ENCODE data around the gene AZI2.

Gene AZI2

DNA sequence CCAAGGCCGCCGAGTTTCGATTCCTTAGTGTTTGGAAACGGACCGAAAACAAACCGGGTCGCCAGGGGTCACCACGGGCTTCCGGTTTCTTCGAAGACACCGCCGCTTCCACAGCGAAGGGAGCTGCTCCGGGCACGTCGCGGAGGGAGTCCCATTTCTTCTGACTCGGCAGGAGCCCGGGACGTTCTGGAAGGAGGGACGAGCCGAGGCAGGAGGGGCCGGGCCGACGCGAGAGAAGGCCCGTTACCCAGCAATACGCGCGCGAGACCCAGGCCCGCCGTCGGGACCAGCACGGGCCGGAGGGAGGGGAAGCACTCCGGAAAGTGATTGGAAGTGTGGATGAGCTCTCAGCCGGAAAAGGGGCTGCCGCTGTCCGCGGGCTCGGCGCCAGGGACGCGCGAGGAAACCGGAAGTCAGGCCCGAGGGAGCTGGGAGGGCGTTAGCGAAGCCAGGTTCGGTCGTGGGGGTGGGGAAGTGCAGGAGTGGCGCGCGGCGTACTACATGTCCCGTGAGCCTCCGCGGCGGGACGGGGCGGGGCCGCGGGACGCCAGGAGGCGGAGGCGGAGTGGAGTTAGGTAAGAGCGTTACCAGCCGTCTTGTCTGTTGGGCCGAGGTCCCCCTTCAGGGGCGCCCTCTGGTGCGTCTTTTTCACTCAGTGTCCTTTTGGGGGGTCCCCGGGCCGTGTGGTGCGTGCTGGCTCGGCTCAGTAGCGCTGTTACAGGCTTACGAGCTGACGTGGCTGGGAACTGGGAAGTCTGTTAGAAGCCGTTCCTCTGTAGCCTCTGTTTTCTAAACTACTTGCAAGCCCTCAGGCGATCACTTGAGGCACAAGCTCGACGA is at the start of gene AZI2, which contains the start of gene ZCWPW2:
Gene AZI2 (minus strand): TSS at position 196 of the 840 bp plus-strand sequence. CDS start 8,207 bp downstream, outside the sequence.
Gene ZCWPW2 (plus strand): TSS at position 93 of the 840 bp plus-strand sequence. CDS start 64,348 bp downstream, outside the sequence.
- peak; percentile 84 to 89 for DNase-seq (ENCODE audit: extremely low read depth in 1 of 2, low read depth in 1 of 2)

DNA sequence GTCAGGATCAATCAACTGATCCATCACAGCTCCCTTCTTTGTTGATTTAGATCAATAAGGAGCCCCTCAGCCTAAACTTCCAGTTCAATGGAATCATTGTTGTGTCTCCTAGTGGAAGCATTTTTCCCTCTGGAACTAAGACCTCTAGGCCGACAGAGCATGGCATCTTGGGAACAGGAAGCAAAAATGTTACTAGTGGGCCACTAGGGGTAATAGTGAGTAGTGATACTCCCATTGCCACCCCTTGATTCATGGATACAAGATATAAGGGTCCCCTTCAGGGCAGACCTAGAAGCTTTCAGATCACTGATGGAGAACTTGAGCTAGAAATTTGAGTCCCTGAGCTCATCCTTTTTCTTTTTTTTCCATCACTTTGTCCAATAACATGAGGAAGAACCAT is 40.4 kb upstream of the AZI2 start:
- no peak for DNase-seq (ENCODE audit: extremely low read depth in 1 of 2, low read depth in 1 of 2)

DNA sequence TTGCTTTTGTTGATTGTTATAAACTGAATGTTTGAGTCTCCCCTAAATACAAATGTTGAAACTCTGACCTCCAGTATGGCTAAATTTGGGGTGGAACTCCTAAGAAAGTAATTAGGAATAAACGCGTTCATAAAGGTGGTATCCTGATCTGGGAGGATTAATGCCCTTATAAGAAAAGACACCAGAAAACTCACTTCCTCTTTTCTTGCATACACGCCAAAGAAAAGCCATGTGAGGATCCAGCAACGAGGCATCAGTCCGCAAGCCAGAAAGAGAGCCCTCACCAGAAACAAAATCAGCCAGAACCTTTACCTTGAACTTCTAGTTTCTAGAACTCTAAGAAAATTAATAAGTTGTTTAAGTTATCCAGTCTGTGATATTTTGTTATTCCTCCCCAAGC is 37.4 kb upstream of the AZI2 start:
- DNase-seq (ENCODE audit: extremely low read depth in 1 of 2, low read depth in 1 of 2): no peak

DNA sequence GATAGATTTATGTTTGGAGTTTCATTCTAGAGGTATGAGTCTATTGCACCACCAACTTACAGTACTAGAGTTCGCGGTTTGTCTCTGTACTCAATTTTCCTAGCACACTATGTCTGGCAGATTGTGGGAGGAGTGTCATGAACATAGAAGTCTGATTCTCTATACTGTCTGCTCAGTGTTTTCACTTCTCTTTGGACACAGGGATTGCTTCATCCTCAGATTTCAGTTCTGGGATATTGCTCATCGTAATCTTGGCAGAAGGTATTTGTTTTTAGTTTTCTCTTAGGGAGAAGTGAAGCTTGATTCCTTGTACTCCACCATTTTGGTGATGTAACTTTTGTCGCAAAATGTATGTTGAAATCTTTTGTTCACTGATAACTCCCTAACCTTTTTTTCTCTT is 27.8 kb upstream of the AZI2 start:
- no peak for DNase-seq (ENCODE audit: extremely low read depth in 1 of 2, low read depth in 1 of 2)

- no peak for DNase-seq (ENCODE audit: extremely low read depth in 1 of 2, low read depth in 1 of 2)
Measured at GRCh38 chr3:28349469-28350000, 911 bp upstream of the AZI2 start.

- no peak for DNase-seq (ENCODE audit: extremely low read depth in 1 of 2, low read depth in 1 of 2)
Measured at GRCh38 chr3:28348265-28348628, 377 bp downstream of the AZI2 start.

DNA sequence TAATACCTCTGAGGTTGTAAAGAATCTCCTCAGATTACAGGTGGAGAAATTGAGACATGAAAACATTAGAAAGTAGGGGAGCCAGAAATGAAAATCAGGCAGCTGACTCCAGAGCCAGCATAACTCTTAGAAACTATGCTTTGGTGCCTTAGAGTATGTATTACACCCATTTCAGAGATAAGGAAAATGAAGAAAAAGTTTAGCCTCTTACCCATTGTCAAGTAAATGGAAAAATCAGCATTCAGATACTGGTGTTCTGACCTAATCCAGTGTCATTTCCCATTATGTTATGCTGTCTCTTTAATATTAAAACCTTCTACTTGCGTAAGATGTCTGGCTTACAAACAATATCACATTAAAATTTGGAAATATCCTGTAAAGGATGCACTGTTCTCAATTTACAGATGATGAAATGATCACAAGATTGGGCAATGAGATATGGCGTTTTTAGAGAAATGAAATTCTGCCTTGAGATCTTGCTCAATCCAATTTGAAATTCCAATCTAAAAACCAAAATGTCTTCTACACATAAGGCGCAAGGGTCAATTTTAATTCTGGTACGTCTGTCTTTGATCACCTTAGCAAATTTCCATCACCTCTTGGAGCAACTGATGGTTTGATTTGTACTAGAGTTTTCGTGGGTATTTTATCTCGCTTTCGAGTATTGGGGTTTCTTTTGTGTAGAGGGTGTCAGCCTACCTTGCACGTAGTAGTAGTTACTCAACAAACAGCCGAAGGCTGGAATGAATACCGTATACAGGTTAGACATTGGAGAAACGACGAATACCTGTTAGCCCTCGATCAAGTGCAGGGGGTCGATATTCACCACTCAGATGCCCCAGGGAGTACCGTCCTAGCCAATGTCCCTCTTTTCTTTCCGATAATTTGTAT is 1.0 kb downstream of the AZI2 start:
- DNase-seq (ENCODE audit: extremely low read depth in 1 of 2, low read depth in 1 of 2): no peak

DNA sequence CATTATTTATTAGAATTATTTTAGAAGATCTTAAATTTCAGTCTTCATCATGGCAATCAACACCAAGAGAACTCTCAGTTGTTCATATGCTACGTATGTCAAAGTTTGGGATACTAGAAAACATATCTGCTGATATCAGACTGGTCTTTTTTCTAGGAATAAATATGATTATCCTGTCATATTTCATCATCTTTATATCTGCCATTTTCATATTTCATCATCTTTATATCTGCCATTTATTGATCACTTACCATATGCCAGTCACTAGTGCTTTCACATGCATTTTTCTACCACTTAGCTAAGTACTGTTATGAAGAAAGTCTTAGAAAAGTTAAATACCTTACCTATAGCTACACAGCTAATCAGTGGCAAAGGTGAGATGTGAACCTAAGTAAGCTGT is 2.9 kb downstream of the AZI2 start:
- no peak for DNase-seq (ENCODE audit: extremely low read depth in 1 of 2, low read depth in 1 of 2)

DNA sequence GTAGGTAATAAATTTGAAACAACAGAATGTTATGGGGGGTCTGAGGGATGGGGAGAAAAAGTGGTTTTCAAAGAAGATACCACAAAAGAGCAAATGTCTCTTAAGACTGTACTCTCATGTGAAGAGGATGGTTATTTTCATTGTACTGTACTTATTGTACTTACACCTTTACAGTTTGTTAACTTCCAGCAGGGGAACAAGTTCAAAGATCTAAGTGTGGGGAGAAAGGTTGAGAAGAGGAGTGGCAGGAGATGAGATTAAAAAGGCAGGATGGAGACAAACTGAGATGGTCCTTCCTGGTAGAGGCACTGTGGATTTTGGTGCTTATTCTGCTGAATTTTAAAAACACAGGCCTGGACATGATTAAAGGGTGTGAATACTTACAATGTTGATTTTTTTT is 5.5 kb downstream of the AZI2 start:
- no peak for DNase-seq (ENCODE audit: extremely low read depth in 1 of 2, low read depth in 1 of 2)

- DNase-seq (ENCODE audit: extremely low read depth in 1 of 2, low read depth in 1 of 2): no peak
Measured at GRCh38 chr3:28337230-28337629, 11.4 kb downstream of the AZI2 start.

DNA sequence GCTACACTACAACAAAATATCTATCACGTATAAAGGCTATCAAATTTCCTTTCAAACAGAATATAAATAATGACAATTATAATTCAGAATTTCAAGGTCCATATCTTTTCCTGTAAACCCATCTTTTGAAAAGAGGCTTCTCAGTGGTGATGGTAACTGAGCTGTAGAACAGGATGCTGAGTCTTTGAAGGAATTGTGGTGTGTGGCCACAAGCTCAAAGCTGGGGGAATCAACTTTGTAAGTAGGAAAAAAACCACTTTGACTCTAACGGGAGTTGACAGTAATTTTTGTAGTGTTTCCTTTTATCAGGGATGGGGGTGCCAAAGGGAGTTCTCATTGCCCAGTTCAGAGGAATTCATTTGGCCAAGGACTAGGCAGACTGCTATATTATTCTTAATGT is 13.4 kb downstream of the AZI2 start:
- no peak for DNase-seq (ENCODE audit: extremely low read depth in 1 of 2, low read depth in 1 of 2)

DNA sequence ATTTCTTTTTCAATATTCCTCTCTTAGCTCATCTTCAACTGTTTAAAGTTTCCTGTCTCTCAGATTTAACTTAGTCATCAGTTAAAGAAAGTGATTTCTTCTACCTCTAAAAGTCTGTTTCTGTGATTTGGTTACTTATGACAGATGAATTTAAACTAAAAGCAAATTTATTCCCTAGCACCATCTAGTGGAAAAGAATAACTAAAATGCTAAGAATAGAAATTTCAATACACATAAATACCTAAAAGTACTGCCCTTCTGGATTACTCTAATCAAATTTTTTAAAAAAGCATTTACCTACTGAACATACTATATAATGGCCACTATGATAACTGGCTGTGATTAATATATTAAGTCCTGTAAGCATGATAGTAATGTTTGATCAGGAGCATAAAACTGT is 14.1 kb downstream of the AZI2 start:
- DNase-seq (ENCODE audit: extremely low read depth in 1 of 2, low read depth in 1 of 2): no peak

DNA sequence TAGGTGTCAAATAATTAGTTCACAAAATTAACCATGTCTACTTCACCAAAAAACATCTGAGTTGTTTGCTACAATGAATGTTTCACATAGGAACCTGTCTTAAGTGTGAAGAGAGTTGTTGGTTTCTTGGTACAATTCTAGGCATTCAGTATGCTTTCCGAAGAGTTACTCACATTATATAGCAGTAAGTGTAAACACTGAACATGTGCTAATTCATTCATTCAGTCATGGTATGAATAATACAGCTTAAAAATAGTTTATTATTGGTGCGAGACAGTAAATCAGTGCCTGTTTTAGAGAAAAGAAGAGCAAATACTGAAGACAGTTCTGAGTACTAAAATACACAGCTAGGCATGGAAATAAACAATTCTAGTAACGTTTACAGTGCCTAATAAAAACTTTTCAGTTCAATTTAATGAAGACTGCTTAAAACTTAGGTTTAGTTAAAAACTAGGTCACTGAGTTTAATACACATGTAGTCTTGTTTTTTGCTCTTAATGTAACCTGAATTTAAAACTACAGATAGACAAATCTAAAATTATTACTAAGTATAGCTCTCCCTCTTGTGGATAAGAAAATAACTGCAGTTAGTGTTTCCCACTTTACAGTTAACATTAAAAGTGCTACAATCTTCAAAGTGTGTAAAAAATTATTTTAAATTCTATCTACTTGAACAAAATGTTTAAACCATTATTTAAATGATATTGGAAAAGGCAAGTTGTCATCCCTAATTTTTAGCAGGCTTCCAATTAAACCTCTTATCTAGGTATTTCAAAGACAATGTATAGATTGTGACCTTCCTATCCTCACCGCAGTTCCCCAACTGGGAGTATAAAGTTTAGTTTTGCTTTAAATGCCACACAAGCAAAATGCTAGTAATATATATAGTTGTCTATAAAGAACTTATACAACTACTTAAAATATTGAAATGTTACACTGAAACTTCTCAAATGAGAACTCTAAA is 20.2 kb downstream of the AZI2 start:
- no peak for DNase-seq (ENCODE audit: extremely low read depth in 1 of 2, low read depth in 1 of 2)

DNA sequence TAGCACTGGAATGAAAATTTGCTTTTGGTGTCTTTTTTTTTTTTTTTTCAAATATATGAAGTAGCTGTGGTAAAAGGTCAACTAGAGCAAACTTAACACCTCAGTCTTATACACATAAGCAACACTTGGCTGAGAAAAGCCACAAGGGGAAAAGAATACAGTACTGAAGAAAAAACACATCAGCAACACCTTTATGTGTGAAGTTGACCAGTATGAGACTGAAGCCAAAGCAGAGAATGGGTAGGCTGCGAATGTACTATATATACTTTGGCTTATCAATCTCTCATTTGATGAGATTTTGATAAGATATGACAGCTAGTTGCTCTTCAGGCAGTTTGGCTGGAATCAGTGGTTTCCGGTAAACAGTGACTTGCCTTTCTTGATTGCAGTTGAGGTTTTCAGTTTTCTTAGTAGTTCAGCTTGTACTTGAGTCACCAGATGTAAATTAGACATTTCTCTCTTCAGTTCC is 22.1 kb downstream of the AZI2 start:
- DNase-seq (ENCODE audit: extremely low read depth in 1 of 2, low read depth in 1 of 2): peak in 1 of 2 donors; percentile 19

GRCh38 chr3:28322464-28322863 is 26.2 kb downstream of the AZI2 start:
- DNase-seq (ENCODE audit: extremely low read depth in 1 of 2, low read depth in 1 of 2): no peak

- no peak for DNase-seq (ENCODE audit: extremely low read depth in 1 of 2, low read depth in 1 of 2)
Measured at GRCh38 chr3:28320981-28321380, 27.6 kb downstream of the AZI2 start.

DNA sequence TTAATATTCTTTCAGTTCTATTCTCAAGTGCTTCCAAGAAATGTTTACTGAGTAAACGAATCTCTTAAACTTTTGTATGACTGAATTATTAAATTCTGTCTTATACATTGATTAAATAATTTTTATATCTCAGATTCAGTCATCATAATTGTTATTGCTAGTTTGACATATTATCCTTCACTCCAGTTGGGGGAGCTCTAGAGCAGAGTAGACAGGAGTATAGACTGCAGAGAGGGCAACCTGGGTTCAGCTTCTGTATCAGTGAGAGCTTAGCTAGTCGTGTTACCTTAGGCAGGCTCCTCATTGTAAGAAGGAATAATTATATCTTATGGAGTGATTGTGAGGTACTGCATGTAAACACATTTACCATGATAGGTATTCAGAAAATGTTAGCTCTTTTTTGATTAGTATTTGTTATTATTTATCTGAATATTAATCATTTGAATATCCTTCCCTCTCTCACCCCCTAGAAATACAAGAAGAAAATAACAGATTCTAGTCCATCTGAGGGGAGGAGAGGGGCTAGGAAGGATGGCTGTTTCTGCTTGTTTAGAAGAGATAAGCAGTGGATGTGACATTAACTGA is 31.1 kb downstream of the AZI2 start:
- no peak for DNase-seq (ENCODE audit: extremely low read depth in 1 of 2, low read depth in 1 of 2)

DNA sequence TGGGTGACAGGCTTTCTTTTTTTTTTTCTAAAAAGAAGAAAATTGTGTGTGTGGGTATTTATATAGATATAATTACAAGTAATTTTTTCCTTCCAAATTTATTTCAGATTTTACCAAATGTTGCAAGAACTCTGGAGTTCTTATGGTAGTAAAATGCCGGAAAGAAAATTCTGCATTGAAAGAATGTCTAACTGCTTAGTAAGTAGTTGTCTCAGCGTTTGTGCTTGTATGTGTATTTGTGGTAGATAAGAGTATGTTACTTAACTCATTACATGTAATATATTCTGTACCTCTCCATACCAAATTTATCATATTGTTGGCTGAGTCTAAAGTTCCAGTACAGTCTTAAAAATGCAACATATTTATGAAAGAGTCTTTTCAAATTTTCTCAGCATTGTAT is 32.4 kb downstream of the AZI2 start:
- no peak for DNase-seq (ENCODE audit: extremely low read depth in 1 of 2, low read depth in 1 of 2)

- DNase-seq (ENCODE audit: extremely low read depth in 1 of 2, low read depth in 1 of 2): no peak
Measured at GRCh38 chr3:28315711-28316110, 32.9 kb downstream of the AZI2 start.

- DNase-seq (ENCODE audit: extremely low read depth in 1 of 2, low read depth in 1 of 2): no peak
Measured at GRCh38 chr3:28308196-28308595, 40.4 kb downstream of the AZI2 start.
